Measurements from ENCODE around the gene ZAP70. TPM values are rescaled to one million over a fixed set of nuclear protein-coding genes. Genes with fewer than 3 reads are reported as not detected.
"Not testable (repeated sequence)": the region's sequence is repeated elsewhere in the genome, so short reads cannot be mapped to it uniquely, and the experiment has no call there.

ZAP70 gene
- total RNA-seq, result not detected in 2 replicates

DNA sequence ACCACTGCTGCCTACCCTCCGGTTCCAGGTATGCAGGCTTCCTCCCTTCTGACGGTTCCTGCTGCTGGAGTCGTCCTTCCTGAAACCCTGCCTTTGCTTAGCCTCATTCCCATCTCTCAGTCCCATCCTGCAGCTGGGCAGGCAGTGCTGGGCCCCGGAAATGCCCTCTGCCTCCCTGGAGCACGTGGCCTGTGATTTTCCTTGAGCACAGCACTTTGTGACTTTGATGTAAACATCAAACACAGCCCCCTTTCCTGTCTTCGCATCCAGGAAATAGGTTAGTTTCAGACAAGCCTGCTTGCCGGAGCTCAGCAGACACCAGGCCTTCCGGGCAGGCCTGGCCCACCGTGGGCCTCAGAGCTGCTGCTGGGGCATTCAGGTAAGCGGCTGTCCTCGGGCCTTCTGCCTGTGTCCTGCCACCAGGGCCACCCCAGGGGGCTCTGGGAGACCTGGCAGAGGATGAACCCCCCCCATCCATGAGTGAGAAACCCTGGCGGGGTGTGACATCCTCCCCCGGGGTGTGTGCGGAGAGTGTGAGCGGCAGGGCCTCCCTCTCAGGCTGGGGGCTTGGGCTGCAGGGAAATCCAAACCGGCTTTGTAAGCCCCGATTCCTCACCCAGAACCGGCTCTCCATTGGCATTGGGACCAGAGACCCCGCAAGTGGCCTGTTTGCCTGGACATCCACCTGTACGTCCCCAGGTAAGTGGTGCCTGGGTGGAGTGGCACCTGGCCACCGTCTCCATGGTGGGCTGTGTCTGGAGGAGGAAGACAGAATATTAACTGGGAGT, at the start of gene ZAP70:
ZAP70 (plus strand) TSS at position 281 of the 788 bp plus-strand sequence. CDS start 10,461 bp downstream, outside the sequence.
- DNase-seq (ENCODE audit: low read depth, low spot score), result no peak

DNA sequence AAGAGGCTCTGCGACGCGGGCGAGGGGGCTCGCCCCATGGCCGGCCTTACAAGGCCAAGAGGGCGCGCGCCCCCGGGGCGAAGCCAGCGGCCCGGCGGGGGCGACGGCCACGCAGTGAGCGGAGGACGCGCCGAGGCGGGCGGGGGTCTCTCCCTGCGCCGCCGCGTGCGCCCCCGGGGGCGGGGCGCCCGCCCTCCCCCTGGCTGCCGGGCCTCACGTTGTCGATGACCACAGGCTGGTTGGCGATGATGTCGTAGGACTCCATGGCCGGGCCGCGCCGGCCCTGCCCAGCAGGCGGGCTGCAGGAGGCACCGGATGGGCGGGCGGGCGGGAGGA, 49.8 kb upstream of the ZAP70 start:
- no peak for DNase-seq (ENCODE audit: low read depth, low spot score)

DNA sequence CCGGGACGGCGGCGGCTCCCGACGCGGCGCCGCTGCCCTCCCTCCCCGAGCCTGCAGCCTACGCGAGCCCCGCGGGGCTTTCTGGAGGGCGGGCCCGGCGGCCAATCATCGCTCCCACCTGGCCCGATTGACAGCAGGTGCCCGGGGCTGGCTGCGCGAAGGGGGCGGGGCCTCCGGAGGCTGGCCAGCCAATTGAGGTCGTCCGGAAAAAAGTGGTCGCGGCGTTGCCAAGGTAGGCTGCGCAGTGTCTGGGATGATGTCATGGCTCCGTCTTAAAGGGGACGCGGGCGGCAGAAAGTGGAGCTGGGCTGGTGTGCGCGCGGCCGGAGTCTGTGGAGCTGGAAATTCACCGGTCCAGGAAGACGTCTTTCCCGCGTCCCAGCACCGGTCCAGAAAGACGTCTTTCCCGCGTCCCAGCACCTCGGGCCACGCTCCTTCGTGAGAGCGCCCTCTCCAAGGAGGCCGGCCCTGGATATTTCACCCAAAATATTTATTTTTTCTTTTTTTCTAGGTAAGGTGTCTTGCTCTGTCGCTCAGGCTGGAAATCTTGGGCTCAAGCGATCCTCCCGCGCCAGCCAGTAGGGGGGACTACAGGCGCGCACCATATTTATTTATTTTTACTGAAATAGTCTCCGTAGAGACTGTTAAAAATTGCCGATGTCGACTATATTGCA, 49.3 kb upstream of the ZAP70 start, which contains the start of gene ACTR1B:
ACTR1B (minus strand) TSS at position 83 of the 674 bp plus-strand sequence. CDS start 154 bp downstream, outside the sequence.
- peak; percentile 96 for DNase-seq (ENCODE audit: low read depth, low spot score)

DNA sequence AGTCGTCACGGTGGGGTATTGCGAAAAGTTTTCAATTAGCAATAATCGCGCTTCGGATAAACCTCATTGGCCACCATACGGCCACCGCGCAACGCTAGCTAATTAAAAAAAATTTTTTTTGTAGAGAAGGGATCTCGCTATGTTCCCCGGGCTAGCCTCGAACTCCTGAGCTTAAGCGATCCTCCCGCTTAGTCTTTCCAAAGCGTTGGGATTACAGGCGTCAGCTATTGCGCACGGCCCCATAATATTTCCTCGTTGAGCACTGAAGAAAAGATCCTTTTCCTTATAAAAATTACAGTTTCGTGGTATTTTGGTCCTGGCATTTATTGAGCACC, 48.8 kb upstream of the ZAP70 start:
- DNase-seq (ENCODE audit: low read depth, low spot score), result no peak

DNA sequence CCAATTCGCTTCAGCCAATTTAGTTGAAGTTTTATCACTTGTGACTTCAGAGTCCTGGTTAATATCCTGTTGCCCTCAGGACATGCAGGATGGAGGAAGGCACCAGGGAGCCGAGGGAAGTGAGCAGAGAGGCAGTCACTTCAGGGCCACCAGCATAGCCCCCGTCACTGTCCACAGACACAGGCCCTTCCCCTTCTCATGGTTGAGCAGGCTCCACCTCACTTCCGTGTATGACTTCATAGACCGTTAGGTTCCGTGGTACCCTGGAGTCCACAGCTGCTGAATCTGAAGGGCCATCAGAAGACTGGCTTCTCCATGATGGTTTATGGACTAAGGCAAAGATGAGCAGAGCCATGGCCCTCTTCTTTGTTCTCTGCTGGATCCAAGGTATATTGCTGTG, 43.9 kb upstream of the ZAP70 start, which contains the start of gene C2orf92:
C2orf92 (plus strand) TSS at position 266 of the 400 bp plus-strand sequence; CDS start at position 342, 76 bp downstream.
- no peak for DNase-seq (ENCODE audit: low read depth, low spot score)

DNA sequence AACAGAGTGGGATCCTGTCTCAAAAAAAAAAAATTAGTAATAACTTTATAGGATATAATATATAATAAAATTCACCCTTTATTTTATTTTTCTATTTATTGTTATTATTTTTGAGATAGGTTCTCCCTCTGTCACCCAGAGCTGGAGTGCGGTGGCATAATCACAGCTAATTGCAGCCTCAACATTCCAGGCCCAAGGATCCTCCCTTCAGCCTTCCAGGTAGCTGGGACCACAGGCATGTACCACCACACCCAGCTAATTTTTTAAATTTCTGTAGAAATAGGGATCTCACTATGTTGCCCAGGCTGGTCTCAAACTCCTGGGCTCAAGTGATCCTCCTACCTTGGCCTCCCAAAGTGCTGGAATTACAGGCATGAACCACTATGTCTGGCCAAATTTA, 42.9 kb upstream of the ZAP70 start:
- DNase-seq (ENCODE audit: low read depth, low spot score), result no peak

DNA sequence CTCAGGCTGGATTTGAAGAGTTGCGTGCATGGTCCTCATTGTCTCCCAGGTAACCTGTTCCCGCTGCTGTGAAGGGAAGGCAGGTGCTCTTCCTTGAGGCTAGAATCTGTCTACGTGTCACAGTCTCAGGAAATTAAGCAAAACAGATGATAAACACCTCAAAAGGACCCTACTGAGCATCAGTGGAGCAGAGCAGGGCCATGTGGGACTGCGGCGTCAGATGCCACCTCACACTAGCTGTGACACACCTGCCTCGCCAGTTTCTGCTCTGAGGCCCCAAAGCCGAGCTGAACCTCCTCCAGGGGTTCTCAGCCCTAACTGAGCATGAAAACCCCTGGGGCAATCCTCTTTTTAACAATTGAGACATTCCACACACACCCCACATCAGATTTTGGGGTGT, 41.9 kb upstream of the ZAP70 start:
- no peak for DNase-seq (ENCODE audit: low read depth, low spot score)

DNA sequence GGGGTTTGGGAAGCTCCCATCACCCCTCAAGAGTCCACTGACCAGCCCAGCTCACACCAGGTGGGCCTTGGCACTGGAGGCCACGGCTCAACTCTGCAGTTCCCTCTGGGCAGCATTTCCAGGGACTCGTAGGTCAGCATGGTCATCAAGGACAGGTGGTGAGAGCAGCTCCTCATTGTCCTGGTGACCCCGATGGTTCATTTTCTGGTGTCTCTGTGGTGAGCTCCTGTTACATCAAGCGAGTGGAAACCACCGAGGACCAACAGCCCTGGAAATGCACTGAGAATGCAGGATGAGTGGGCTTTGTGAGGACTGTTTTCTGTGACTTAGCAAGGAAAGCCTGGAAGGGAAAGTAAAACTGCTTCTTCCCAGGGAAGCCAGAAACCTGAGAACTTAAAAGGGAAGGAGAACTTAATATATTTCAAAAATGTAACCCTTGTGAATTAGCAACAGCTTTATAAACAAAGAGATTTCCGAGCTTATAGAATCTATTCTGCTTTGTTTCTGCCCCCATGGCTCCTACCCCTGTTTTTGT, 40.7 kb upstream of the ZAP70 start:
- not testable (repeated sequence) for DNase-seq (ENCODE audit: low read depth, low spot score)

DNA sequence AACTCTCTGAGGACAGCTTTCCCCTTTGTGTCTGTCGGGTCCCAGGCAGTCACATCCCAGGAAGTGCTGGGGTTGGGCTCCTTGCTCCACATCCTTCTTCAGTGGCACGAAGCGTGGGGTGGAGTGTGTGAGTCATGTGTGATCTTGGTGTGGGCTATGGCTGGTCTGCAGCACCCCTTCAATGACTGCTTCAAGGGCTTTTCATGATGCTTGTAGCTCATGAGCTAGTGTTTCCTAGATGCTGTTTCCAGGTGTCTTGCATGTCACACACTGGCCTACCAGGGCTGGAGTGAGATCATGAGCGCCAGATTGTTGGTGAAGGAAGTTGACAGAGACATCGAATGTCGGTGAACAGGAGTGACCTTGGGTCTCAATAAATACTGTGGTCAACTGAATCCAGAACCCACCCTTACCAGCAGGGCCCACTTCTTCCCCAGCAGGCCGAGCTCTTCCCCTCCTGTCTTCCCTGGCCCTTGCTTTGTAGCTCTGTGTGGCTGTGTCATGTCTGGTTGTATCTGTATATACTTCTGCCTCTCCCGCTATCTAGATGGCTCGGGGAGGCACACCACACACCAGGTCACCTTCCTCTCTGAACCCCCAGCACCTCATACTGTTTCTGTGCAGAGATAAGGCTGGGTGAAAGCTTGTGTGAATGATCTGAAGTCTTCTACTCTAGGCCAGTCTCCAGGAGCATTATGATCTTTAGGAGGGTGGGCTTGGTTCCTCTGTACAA, 40.0 kb upstream of the ZAP70 start:
- DNase-seq (ENCODE audit: low read depth, low spot score), result no peak

DNA sequence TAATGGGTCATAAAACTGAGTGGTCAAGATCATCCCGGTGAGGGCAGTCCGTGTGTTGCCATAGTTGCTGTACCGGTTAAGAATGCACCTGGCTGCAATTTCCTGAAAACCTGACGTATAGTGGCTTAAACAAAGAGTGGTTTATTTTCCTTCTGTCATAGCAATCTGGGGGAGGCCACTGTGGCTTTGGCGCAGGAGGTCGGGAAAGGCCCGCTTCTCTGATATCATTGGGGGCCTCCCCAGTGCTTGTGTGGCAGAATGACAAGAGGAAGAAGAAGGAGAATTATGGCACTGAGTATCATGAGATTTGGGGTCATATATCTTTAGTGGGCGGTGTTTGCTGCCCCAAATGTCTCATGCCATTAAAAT, 39.5 kb upstream of the ZAP70 start:
- DNase-seq (ENCODE audit: low read depth, low spot score), result no peak

DNA sequence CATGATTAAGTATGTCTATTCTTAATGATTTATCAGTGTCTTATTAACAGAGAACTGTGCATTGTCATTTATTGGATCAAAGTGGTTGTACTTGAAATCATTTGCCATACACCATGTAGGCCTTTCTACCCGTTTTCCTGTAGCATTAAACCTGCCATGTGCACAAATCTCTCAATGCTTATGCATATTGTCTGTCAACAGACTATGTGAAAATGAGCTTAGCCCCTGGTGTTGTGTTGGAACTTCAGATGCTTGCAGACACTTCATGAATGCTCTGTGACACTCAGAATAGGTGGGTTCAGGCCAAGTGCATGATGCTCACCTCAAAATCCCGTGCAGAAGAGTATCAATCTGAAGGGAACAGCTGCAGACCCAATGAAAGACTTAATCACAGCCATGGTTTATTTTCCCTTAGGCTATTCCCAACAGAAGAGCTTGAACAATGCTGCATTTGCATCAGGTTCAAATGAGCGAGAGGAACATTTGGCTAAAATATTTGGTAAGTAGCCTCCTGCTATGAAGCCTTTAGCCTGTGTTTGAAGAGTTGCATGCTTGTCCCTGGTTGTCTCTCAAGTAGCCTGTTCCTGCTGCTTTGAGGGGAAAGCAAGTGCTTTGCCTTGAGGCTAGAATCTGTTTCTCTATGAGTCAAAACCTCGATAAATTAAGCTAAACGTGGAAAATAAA, 37.8 kb upstream of the ZAP70 start:
- no peak for DNase-seq (ENCODE audit: low read depth, low spot score)

DNA sequence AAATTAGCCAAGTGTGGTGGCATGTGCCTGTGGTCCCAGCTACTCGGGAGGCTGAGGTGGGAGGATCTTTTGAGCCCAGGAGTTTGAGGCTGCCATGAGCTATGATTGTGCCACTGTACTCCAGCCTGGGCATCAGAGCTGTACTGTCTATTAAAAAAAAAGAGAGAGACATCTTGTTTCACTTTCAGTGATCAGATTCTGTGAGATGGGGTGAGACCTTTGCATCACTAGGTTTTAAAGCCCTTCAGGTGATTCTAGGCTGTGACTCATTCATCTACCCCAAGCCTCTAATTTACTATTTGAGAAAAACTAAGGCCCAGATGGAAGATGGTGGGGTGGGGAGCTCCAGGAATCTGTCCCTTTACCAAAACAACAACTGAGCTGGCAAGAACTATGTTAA, 36.8 kb upstream of the ZAP70 start:
- no peak for DNase-seq (ENCODE audit: low read depth, low spot score)

DNA sequence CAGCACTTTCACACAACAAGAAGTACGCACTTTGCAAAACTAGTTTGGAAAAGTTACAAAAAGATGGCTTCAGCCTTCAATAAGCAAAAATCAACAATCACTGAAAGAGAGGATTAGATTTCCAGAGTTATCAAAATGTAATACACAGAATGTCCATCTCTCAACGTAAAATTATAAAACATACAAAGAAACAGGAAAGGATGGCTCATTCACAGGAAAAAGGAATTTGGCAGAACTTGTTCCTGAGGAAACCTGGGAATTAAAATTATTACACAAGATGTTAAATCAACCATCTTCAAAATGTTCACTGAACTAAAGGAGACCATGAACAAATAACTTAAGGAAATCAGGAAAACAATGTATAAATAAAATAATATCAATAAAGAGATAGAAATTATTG, 35.9 kb upstream of the ZAP70 start:
- DNase-seq (ENCODE audit: low read depth, low spot score), result no peak

DNA sequence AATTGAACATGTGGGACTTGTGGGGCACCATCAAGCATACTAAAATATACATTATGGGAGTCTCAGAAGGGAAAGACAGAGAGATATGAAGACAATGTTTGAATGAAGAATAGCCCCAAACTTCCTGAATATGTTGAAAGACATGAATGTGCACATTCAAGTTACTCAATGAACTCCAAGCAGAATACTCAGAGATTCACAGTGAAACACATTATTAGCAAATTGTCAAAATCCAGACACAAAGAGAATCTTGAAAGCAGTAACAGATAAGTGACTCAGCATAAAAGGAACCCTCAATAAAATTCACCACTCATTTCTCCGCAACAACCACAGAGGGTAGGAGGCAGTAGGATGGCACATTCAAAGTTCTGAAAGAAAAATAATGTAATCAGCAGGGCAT, 35.1 kb upstream of the ZAP70 start:
- DNase-seq (ENCODE audit: low read depth, low spot score), result no peak

DNA sequence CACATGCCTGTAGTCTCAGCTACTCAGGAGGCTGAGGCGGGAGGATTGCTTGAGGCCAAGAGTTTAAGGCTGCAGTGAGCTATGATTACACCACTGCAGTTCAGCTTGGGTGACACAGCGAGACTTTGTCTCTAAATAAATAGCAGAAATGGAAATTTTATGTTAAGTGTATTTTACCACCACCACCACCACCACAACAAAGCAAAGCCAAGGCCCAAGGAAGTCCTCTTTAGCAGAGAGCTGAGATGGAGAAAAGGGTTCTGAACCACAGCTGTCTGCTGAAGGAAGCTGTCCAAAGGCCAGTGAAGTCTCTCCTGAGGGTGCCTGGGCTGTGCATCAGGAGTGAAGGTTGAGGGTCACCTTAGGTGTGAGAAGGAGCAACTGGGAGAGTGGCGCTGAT, 26.1 kb upstream of the ZAP70 start:
- not testable (repeated sequence) for DNase-seq (ENCODE audit: low read depth, low spot score)

DNA sequence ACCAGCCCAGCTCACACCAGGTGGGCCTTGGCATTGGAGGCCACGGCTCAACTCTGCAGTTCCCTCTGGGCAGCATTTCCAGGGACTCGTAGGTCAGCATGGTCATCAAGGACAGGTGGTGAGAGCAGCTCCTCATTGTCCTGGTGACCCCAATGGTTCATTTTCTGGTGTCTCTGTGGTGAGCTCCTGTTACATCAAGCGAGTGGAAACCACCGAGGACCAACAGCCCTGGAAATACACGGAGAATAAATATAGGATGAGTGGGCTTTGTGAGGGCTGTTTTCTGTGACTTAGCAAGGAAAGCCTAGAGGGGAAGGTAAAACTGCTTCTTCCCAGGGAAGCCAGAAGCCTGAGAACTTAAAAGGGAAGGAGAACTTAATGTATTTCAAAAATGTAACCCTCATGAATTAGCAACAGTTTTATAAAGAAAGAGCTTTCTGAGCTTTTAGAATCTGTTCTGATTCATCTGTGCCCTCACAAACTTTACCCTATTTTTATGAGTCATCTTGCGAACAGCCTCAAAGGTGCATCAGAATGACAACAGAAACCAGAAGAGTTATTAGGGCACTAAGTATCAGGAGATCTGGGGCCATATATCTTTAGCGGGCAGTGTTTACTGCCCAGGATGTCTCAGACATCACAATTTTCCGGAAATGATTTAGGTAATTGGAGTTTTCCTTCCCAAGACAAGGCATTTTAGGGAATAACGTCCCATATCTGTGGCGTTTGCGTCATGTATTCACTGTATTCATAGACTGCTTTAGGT, 25.1 kb upstream of the ZAP70 start:
- DNase-seq (ENCODE audit: low read depth, low spot score), result no peak

DNA sequence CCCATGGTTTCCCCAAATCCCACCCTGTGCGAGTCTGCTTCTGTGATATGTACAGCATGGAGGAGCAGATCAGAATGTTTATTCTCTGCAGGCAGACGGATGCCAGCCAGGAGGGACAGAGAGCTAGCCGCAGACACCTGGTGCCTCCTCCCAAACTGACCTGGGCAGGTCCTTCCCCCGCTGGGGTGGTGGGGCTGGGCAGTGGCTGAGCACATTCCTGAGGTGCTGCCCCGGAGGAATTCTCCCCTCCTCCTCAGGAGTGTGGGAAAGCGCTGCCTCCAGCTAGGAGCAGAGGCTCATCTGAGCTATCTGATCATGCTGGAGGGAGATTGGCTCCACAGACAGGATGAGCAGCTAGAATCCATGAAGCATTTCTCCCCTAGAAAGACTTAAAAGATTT, 22.2 kb upstream of the ZAP70 start:
- DNase-seq (ENCODE audit: low read depth, low spot score), result no peak

DNA sequence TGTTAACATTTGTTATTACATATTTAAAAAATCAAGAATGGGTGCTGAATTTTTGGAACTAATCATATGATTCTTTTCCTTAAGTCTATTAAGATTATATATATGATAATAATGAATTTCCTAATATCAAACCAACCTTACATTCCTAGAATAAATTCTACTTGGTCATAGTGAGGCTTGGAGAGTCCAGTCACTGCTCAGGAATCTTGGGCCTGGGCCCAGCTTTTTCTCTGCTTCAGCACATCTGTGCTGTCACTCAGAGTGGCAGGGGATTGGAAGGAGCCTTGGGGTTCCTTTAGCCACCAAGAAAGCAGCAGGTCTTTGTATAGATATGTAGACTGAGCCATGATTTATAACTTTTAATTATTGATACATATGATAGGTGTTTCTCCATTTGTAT, 19.9 kb upstream of the ZAP70 start:
- no peak for DNase-seq (ENCODE audit: low read depth, low spot score)

DNA sequence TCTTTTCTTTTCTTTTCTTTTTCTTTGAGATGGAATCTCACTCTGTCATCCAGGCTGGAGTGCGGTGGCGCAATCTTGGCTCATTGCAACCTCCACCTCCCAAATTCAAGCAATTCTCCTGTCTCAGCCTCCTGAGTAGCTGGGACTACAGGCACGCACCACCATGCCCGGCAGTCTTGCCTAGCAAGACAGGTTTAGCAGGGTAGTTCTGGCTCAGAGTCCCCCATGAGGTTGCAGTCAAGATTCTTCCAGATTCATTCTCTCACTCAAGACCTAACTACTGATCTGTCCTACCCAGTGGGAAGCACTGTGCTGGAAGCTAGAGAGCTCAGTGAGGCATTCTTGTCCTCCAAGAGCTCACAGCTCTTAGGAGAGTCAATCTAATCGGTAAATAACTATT, 17.6 kb upstream of the ZAP70 start:
- no peak for DNase-seq (ENCODE audit: low read depth, low spot score)

Measured in pulmonary artery endothelial cell (primary cell).